ENCODE measurements around the gene ADCY10. TPM values are rescaled to one million over a fixed set of nuclear protein-coding genes. Genes with fewer than 3 reads are reported as not detected.
A peak's percentile ranks its signal among the peaks of the same experiment; 100 is the strongest.

The ADCY10 gene
- total RNA-seq, 4 donors from 2014 or later = 1.2 to 4.9 (median 2.4) TPM; not detected in 1

DNA sequence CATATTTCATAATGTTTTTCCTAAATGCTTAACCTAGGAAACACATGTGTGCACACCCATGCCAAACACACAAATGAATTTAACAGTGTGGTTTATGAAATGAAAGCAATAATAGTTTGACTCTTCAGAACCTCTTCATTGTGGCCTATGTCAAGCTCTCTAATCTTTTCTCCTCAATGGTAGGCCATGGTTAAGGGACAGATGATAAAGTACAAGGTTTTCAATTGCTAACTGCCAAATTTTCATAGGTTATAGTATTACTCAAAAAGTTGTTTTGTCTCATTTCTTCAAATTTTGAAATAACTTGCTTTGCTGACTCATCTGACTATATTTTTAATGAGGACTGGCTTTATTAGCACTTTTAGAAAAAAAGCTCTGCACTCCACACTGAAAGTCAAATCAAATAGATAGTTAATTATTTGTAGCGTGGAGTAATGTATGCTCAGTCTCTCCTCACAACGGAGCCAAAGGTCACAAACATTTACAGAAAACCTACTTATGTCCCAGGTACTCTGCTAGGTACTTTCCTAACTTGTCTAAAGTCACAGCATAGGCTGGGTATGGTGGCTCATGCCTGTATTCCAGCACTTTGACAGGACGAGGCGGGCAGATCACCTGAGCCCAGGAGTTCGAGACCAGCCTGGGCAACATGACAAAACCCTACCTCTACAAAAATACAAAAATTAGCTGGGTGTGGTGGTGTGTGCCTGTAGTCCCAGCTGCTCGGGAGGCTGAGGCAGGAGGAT, 3.0 kb upstream of the ADCY10 start:
- DNase-seq = peak in 1 of 3 donors; percentile 59
- no peaks in the 10 kb centered on the region for H3K4me1 ChIP-seq
- no peaks in the 10 kb centered on the region for H3K9me3 ChIP-seq
- H3K27me3 ChIP-seq = no peaks in the 10 kb centered on the region
- no peak overlapping the region for H3K4me3 ChIP-seq
- TF ChIP-seq POLR2A (IDR thresholded peaks at IDR 0.05) = no peak
- TF ChIP-seq, protein P1, sequence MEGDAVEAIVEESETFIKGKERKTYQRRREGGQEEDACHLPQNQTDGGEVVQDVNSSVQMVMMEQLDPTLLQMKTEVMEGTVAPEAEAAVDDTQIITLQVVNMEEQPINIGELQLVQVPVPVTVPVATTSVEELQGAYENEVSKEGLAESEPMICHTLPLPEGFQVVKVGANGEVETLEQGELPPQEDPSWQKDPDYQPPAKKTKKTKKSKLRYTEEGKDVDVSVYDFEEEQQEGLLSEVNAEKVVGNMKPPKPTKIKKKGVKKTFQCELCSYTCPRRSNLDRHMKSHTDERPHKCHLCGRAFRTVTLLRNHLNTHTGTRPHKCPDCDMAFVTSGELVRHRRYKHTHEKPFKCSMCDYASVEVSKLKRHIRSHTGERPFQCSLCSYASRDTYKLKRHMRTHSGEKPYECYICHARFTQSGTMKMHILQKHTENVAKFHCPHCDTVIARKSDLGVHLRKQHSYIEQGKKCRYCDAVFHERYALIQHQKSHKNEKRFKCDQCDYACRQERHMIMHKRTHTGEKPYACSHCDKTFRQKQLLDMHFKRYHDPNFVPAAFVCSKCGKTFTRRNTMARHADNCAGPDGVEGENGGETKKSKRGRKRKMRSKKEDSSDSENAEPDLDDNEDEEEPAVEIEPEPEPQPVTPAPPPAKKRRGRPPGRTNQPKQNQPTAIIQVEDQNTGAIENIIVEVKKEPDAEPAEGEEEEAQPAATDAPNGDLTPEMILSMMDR (IDR thresholded peaks at IDR 0.05) = no peak
- peaks cover 0 to 30% (median 0%) of the 10 kb centered on the region in 3 donors for H3K36me3 ChIP-seq
- peak overlapping the region in 2 of 4 donors; percentile 48 to 65 for H3K27ac ChIP-seq

DNA sequence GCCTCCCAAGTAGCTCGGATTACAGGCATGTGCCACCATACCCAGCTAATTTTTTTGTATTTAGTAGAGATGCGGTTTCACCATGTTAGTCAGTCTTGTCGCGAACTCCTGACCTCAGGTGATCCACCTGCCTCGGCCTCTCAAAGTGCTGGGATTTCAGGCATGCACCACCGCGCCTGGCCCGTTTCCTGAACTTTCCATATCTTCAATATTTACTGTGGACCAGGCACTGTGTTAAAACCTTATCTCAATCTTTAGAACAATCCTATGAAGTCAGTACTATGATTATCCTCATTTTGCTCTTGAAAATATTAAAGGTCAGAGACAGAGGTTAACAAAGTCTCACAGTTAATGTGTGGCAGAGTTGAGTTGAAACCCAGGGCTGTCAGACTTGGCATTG, 1.6 kb upstream of the ADCY10 start:
- Histone ChIP-seq H3K9me3 (no peaks in the 10 kb centered on the region), H3K4me3 (no peak overlapping the region), H3K36me3 (peaks cover 0 to 30% (median 0%) of the 10 kb centered on the region in 3 donors), H3K27ac (no peak overlapping the region), H3K27me3 (no peaks in the 10 kb centered on the region), H3K4me1 (no peaks in the 10 kb centered on the region)
- no peak for TF ChIP-seq POLR2A (IDR thresholded peaks at IDR 0.05)
- TF ChIP-seq, protein P1 (IDR thresholded peaks at IDR 0.05) = no peak
- no peak for DNase-seq

DNA sequence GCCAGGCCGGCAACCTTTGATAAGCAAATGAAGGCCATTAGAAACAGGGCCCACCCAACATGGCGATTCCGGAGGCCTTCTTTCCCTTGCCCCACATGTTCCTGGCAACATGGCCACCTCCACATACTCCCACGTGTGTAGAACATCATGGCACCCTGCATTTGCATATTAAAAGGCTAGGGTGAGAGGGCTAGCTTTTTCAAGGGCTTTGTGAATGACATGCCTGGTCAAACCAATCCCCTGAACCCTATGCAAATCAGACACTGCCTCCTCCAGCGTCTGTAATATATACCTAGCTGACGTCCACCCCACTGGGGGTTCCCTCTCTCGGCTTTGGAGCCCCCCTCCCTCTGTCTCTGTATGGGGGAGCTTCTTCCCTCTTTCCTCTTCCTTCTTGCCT, 1.6 kb downstream of the ADCY10 start:
- Histone ChIP-seq H3K4me1 (no peaks in the 10 kb centered on the region), H3K27me3 (no peaks in the 10 kb centered on the region), H3K36me3 (peaks cover 0 to 15% (median 0%) of the 10 kb centered on the region in 3 donors), H3K9me3 (peaks cover 0 to 4% (median 0%) of the 10 kb centered on the region in 4 donors), H3K27ac (no peak overlapping the region), H3K4me3 (no peak overlapping the region)
- DNase-seq = no peak
- no peak for TF ChIP-seq POLR2A (IDR thresholded peaks at IDR 0.05)
- TF ChIP-seq, protein P1 (IDR thresholded peaks at IDR 0.05) = no peak

DNA sequence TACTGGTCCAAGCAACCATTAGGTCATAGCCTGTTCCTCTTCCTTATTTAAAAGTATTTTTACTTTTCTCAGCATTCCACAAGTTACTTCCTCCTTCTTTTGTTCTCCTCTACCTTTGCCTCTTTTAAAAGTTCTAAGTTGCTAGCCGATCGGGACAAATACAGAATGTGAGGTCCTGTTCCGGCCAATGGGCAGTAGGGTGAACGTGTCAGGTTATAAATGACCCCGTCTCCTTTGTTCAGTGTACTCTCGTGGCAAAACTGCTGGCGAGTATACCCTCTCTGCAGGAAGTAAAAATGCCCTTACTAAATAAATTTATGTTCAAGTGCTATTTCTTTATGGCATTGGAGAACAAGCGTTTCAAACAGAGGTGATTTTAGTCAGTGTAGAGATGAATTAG, 2.5 kb downstream of the ADCY10 start:
- TF ChIP-seq, protein P1 (IDR thresholded peaks at IDR 0.05) = no peak
- TF ChIP-seq POLR2A (IDR thresholded peaks at IDR 0.05) = no peak
- Histone ChIP-seq H3K27me3 (no peaks in the 10 kb centered on the region), H3K36me3 (peaks cover 0 to 12% (median 0%) of the 10 kb centered on the region in 3 donors), H3K27ac (no peak overlapping the region), H3K9me3 (peaks cover 0 to 4% (median 0%) of the 10 kb centered on the region in 4 donors), H3K4me1 (no peaks in the 10 kb centered on the region), H3K4me3 (no peak overlapping the region)
- DNase-seq = no peak

DNA sequence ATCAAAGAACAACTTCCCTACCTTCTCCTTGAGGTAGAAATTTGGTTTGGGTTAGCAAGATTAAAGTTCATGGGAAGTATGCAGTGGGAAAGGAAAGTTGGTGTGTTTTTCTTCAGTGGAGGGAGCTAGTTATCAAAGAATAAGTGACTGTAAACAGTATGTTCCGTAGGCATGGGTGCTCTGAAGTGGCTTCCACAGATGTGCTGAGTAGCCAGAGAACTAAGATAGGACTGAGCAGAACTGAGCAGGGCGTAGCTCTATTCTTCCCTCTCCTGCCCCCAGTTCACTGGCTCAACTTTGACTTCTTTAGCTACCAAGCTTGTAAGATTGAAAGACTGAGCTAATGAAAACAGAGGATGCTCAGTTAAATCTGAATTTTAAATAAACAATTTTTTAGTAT, 3.4 kb downstream of the ADCY10 start:
- Histone ChIP-seq H3K9me3 (peaks cover 0 to 4% (median 0%) of the 10 kb centered on the region in 4 donors), H3K27ac (no peak overlapping the region), H3K4me3 (no peak overlapping the region), H3K4me1 (no peaks in the 10 kb centered on the region), H3K36me3 (peaks cover 0 to 4% (median 0%) of the 10 kb centered on the region in 3 donors), H3K27me3 (no peaks in the 10 kb centered on the region)
- no peak for DNase-seq
- TF ChIP-seq POLR2A (IDR thresholded peaks at IDR 0.05) = no peak
- TF ChIP-seq, protein P1 (IDR thresholded peaks at IDR 0.05) = no peak

All from Peyer's patch (tissue), 4 donors.